ENCODE data around the gene FBXL16.

GRCh38 chr16:710500-711075 is 5.0 kb upstream of the FBXL16 start:
- TF ChIP-seq NCOA5 (CRISPR knock-in tag; IDR thresholded peaks at IDR 0.05): no peak
- TF ChIP-seq ZBTB26 (CRISPR knock-in tag; IDR thresholded peaks at IDR 0.05; ENCODE audit: borderline replicate concordance): no peak
- TF ChIP-seq CTCF (CRISPR knock-in tag; IDR thresholded peaks at IDR 0.05): no peak; the same call in 1 of the 2 replicates
- TF ChIP-seq NR2F2 (IDR thresholded peaks at IDR 0.05; ENCODE audit: borderline replicate concordance, low read depth): no peak
- no peak for TF ChIP-seq POLR2AphosphoS2 (IDR thresholded peaks at IDR 0.05; ENCODE audit: low read depth, low read length)
